GM19023 (cell line): ENCODE results near the gene SRGAP1.
"Not testable (repeated sequence)": the region's sequence is repeated elsewhere in the genome, so short reads cannot be mapped to it uniquely, and the experiment has no call there.

Experiments used
- ATAC-seq: cut with Tn5 transposase; IDR thresholded peaks from one replicate; pipeline ENCODE4 v1.9.1; 2021; ENCODE audit warnings: mild to moderate bottlenecking, moderate library complexity; ENCODE audit not compliant: unreplicated experiment

The SRGAP1 gene

DNA sequence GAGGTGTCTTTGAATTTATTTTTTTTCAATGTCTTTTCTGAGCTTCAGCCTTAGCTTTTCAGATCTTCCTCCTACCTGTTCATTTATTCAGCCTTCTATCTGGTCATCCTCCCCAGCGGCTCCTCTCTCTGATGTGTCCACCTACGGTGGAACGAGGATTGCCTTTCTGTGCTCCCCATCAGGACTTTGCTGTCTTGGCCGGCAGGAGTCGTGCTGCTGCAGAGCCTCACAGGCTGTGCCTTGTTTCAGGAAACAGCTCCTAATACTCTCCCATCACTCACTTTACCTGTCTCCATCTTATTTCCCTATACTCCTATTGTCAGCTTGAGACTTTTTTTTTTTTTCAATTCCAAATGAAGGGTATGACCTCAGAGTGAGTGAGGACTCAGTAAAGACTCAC lies 300.7 kb downstream of the SRGAP1 start:
- ATAC-seq, result no peak

DNA sequence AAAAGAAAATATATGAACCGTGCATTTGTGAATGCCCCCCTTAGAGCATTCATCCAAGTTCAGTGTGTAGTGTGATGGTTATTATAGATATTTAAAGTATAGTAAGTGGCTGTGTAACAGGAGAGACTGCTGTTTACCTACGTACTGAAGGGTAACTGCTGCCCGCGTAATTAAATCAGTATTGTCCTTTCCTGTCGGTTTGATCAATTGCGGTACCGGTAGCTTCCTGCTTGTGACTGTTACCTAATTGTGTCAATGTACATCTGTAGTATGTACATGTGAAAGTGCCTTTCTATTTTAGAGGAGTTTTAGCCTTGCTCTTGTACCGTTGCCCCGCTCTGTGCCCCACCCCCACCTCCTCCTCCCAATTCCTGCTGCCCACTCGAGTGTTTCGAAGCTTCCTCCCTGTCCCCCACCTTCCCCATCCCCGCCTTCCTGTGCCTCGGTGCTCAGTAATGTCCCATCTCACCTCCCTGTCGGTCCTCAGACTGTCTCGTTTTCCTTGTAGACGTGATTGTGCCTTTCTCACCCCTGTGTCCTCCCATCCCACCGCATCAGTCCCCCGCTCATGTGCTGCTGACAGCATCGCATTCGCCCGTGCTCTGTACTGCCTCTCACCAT lies 302.6 kb downstream of the SRGAP1 start:
- no peak for ATAC-seq

DNA sequence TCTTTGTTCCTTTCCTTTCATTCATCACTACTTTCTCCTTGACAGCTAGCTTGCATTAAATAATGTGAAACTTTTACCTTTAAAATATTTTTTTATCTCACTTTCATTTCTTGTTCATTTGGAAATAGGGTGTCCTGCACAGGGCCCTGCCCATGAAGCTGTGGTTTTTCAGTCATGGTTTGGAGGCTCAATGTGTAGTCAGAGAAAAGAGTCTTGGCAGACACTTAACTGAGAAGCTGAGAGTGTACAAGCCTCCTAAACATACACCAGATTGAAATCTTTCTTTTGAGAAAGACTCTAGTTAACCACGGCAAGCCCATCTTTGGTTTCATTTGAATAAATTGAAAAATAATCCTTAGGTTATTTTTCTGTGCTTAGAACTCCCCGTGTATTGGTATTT lies 303.4 kb downstream of the SRGAP1 start:
- ATAC-seq, result no peak

DNA sequence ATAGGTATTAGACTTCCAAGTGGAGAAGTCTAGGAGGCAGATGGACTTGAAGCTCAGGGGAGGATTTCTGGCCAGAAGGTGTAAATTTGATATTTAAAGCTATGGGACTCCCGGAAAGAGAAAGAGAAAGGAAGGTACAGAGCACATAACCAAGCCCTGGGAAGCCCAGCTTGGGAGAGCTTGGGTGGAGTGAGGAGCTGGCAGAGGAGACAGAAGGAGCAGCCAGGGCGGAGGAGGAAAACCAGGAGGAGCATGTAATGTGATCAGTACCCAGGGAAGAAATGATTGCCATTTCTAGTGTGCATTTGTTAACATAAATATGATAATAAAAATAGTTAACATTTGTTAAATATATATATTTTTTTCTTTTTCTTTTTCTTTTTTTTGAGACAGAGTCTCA lies 310.2 kb downstream of the SRGAP1 start:
- no peak for ATAC-seq

DNA sequence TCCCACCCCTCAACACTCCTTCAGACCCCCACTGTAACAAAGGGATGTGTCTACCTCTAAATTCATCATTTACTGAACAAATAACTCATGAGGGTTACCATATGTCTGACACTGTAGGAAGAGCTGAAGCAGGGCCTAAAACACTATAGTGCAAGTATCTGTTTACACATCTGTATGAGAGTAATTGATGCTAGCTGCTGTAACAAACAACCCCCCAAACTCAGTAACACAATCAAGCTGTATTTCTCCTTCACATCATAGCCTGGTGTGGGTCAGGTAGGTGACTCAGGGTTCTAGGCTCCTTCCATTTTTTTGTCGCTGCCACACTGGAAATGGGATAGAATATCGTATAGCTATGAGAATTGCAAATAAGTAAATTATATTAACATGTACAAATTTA lies 312.6 kb downstream of the SRGAP1 start:
- no peak for ATAC-seq

DNA sequence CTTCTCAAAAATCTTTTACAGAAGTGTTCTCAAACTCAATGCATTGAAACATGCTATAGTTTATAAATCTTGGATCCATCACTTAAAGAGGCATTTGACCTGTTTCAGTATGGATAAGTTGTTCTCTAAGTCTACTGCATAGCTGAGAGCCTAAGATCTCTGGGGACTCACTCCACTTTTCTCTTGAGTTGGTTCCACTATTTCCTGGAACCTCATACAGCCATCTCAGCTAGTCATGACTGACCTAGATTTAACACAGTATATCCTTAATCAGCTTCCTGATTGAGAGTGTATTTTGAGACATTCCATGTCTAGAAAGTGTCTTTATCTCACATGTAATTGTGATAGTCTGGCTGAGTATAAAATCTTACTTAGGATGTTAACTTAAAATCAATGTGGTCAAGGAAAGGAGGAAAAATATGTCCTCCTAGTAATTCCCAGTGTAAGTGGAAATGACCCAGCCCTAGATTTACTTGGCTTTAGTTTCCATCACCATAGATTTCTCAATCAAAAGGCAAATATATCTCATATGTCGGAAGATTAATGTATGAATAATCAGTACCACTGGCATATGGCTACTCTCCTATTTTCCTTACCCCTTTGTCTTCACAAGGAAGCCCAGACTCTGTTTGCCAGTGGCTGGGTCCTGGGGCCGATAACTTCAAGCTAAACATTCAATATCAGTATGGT lies 315.7 kb downstream of the SRGAP1 start:
- ATAC-seq, result no peak

DNA sequence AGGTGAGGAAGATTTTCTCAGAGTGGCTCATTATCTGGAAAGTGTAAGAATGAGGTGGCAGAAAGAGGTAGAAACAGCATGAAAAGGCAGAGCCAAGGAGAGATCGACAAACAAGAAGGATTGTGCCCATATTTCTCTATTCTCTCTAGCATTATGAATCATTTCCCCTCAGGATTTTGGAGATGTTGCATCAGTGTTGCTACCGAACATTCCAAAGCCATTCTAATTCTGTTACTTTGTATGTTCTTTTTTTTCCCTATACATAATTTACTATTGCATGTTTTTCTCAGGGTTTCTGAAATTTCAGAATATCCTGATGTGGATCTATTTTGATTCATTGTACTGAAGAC lies 316.2 kb downstream of the SRGAP1 start:
- ATAC-seq, result no peak

DNA sequence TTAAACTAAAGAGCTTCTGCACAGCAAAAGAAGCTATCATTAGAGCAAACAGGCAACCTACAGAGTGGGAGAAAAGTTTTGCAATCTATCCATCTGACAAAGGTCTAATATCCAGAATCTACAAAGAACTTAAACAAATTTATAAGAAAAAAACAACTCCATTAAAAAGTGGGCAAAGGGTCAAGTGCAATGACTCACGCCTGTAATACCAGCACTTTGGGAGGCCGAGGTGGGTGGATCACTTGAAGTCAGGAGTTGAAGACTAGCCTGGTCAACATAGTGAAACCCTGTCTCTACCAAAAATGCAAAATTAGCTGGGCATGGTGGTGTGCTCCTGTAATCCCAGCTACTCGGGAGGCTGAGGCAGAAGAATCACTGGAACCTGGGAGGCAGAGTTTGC lies 322.1 kb downstream of the SRGAP1 start:
- ATAC-seq, result not testable (repeated sequence)

DNA sequence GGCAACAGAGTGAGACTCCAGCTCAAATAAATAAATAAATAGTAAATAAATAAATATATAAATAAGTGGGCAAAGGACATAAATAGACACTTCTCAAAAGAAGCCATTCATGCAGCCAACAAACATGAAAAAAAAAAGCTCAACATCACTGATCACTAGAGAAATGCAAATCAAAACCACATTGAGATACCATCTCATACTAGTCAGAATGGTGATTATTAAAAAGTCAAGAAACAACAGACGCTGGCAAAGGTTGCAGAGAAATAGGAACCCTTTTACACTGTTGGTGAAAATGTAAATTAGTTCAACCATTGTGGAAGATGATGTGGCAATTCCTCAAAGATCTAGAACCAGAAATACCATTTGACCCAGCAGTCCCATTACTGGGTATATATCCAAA lies 322.5 kb downstream of the SRGAP1 start:
- not testable (repeated sequence) for ATAC-seq

DNA sequence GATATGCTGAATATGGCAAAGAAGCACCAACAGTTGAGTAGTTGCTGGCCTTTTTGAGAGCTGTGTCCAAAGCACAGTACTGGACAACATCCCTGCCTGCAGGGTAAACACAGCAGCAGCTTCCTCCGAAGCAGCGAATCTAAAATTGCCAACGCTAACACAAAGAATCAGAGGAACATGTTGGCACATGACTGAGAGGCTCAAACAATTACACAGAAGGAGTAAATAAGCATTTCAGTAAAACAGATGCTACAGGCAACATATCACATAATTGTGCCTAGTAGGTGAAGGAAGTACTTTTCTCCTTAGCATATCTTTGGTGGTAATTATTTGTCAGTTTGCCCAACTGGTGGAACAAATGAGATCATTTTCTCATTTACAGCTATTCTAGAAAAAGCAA lies 325.5 kb downstream of the SRGAP1 start:
- ATAC-seq, result no peak

DNA sequence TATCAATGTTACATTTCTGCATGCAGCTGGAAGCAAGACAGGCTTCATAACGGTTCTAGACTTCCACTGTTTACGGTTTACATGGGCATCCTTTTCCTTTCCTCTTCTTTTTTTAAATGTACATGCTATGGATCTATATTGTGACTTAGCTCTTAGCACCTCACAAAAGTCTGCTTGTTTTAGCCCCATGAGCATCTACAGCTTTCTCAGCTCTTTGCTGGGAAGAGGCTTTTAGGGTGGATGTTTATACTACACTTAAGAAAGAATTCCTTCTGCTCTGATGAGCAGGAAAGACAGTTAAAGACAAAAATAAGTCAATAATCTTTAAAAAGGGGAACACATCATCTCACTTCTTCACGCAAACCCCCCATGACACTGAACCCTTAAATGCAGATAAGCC lies 326.2 kb downstream of the SRGAP1 start:
- no peak for ATAC-seq

DNA sequence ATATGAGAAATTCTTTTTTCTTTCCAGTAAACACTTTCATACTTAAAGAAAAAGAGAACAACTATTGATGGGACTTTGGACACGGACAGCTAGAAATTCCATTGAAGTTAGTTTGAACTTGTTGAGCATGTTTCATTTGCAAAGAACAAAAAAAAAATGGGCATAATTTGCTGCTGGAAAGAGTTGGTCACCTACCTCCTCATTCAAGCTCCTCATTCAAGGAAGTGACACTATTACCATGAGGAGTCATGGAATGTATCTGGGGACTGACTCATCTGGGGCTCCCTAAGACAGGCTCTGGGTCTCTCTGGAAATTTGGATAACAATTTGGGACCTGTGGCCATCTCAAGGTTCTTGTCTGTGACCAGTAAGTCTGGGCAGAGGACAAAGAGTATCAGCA lies 327.2 kb downstream of the SRGAP1 start:
- no peak for ATAC-seq

DNA sequence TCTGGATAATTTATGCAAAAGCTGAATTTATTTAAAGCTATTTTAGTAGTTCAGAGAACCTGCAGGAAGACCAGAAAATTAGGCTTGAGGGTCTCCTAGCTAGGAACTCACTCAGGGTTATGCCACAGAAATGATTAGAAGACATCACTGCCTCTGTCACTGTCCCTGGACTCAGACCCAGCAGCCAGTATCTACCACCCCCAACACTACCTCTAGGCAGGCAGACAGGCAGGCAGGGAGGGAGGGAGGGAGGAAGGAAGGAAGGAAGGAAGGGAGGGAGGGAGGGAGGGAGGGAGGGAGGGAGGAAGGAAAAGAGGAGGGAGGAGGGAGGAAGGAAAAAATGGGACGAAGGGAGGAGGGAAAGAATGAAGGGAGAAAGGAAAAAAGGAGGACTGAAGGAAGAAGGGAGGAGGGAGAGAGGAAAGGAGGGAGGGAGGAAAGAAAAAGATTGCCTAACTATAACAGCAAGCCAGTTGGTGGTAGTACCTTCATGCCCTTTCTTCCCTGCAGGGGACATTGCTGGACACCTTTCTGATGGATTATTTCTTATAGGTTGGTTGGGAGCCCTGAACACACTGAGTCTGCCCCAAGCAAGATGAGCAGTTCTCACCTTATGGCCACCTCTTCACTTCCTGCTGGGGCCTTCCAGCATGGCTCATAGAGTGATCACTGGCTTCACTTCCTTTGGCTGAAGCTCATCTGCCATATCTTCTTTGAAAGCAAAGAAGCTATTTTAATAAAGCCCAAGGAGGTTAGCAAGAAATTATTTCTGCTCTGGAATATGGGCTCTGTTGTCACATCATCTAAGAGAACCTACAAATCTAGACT lies 327.9 kb downstream of the SRGAP1 start:
- no peak for ATAC-seq

DNA sequence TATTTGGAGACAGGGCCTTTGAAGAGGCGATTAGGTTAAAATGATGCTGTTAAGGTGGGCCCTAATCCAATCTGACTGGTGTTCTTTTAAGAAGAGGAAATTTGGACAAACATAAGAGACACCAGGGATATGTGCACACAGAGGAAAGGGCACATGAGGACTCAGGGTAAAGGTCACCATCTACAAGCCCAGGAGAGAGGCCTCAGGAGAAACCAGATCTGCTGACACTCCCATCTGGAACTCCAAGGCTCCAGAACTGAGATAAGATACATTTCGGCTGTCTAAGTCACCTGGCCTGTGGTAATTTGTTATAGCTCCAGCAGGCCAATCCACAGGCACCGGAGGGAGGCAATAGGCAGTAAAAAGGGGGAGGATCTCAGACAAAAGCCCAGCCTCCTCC lies 329.0 kb downstream of the SRGAP1 start:
- ATAC-seq, result no peak

DNA sequence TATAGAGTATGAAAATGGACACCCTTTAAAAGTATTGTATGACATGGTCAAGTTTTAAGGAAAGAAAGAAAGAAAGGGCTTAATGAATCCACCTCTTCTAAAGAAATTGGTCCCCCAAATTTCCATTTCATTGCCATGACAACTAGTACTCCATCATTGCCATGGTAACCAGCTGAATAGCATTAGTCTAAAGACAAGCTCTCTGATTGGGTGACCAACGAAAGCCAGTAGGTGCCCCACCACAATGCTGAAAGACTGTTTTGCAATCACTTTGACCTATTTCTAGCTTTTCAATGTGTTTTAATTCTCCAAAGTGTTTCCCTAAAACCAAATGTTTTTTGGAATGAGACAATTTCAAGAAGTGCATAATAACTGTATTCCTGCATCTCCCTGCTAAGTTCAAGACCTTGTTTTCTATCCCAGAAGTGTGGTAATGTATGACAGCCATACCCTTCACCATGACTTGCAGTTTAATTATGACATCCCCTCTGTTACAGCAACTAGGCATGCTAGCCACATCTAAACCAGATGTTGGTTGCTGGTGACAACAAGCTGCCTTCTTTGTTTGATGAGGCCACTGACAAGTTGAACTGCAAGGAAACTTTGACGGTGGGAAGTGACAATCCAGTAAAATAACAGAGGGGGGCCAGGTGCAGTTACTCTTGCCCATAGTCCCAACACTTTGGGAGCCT lies 330.9 kb downstream of the SRGAP1 start:
- ATAC-seq, result no peak

DNA sequence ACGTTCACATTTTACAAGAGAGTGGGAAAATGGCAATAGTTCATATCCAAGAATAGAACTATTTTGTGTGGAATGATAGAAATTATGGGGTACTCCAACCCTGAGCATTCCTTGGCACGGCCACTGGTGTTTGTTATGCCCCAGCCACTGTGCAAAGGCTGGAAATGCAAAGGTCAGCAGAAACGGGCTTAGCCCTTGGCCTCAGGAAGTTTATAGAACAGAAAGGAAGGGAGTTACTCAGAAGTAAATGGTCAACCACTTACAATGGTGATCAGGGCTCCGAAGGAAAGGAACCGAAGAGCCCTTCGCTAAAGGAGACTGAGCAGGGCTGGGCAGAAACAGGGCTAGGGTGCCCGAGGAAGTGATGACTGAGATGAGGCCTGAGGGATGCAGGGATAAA lies 332.5 kb downstream of the SRGAP1 start:
- no peak for ATAC-seq

DNA sequence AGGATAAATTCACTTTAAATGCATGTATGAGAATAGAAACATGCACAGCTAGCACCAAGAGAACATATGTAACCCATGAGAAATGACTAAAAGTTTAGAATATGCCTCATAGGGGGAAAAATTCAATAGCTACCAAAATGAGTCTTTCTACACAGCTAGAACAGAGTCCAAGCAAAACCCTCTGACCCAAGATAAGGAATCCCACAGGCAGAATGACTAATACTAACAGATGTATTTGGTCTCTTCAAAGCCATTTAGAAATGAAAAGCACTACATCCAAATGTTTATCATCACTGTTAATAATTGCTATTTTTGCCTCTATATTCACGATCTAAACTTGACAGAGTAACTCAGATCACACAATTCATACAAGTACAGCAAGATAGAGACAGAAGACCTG lies 333.6 kb downstream of the SRGAP1 start:
- ATAC-seq, result no peak

DNA sequence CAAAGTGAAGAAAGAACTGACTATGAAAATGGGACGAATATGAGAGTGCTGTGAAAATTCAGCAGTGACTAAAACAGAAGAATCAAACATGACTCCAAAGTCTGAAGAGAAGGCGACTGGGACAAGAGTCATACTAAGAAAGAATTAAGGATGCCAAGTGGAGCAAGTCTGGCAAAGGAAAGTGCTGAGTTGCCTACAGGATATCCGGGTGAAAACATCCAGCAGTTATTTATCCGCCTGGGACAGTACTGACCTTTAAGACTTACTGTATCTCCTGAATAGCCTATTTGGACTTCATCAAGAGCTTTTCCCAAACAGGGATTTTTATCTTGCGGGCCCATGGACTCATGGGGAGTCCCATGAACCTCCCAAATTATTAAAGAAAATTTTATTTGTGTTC lies 336.5 kb downstream of the SRGAP1 start:
- ATAC-seq, result no peak

DNA sequence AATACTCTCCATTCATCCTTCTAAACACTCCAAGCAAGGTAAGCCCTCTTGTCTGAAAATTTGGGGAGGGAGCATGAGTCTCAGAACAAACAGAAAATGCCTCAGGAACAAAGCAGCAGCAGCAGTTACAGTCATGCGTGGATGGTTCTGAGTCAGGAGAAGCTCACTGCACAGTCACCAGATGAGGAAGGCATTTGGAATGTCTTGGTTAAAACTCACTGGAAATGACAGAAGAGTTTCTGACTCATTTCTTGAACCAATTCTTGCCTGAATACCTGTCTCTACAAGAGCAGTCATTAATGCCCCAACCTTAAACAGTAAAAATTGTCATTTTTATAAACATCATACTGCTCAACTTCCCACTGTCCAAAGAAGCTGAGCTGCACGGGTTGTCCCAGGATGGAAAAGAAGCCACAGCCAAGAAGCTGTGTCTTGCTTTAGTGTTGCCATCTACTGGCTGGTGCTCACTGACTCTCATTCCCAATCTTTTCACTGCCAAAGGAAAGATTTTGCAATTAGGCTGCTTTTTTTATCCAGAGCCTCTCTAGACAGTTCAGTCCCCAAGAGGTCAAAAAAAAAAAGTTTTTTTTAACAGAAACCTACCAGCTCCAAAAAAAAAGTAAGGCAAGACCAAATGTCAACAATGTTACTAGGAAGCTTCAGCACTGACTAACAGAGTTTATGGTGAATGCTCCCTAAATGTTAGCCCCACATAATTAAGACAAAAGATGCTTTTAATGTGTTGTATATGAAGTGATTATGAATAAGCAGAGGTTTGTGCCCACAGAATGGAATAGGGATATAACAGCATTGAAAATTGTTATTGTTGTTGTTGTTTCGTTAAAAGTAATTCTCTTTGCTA lies 337.2 kb downstream of the SRGAP1 start:
- no peak for ATAC-seq

DNA sequence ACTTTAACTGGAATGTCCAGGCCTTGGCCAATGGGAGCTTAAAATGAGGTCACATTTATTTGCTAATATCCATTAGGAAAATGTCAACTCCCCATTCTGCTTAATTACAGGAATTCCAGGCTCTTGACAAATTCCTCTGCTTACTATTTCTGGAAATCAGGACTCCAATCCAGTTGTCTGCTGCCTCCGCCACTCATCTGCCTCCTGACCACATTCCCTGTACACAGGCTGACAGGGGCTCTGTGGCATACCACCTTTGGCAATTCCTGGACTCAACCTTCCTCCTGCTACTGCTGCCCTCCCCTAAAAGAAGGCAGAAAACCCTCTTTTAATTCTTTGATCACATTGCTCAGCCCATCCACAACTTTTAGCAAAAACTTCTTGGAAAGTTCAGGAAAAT lies 339.7 kb downstream of the SRGAP1 start:
- no peak for ATAC-seq

DNA sequence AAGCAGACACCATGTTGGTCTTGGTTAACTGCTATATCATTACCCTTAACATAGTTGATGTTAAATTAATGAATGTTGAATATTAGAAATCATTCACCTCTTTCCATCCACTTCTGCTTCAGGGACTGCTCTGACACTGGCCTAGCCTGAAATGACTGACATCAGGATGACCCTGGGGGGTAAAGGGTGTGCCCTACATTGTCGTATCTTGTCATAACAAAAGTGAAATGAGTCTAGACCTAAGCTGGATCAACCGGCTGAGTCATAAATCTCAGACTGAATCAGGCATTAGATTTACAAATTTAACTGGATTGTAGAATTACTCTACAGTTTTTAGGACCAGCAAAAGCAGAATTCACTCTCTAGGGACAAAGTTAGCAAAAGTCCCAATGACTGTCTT lies 342.3 kb downstream of the SRGAP1 start:
- peak; percentile 71 for ATAC-seq
